IMR-90 (cell line): Measurements from ENCODE around the gene ABCD1. TPM values are rescaled to one million over a fixed set of nuclear protein-coding genes. Genes with fewer than 3 reads are reported as not detected.
A peak's percentile ranks its signal among the peaks of the same experiment; 100 is the strongest.

Experiments used
- ATAC-seq: fragments of 200-7000 bp; cut with Tn5 transposase; 2 replicates; pipeline ENCODE4 v1.9.1; 2020; ENCODE audit warnings: low read depth, mild to moderate bottlenecking, moderate library complexity
- BruUV-seq: library from RNA; stranded (reverse); fragments of 400-500 nt; replicated peaks from 2 replicates; lab custom pipeline; 2021; lab: Mats Ljungman, UMichigan
- CTCF ChIA-PET: fragments of 300-600 bp; formaldehyde crosslinking; extraction: SDS; loops from one replicate; lab custom pipeline; 2021; ENCODE audit warnings: antibody characterized with exemption; lab: Yijun Ruan, JAX
- POLR2A ChIA-PET: fragments of 300-600 bp; sonication (Branson Sonifier 250); formaldehyde crosslinking; loops from one replicate; lab custom pipeline; 2022; ENCODE audit warnings: antibody characterized with exemption; ENCODE audit not compliant: unreplicated experiment; lab: Charles Lee
- DNase-seq: peaks from one replicate; pipeline ENCODE4 v3.0.0; 2013
- H2AFZ ChIP-seq: replicated peaks from 2 replicates; pipeline ENCODE3; 2013; ENCODE audit warnings: low read length, mild to moderate bottlenecking; ENCODE audit not compliant: poor library complexity
- H2AK5ac ChIP-seq: 2 replicates; pipeline ENCODE4 v1.6.1; 2013; ENCODE audit warnings: low read depth, low read length, inconsistent platforms
- H2AK9ac ChIP-seq: replicated peaks from 2 replicates; pipeline ENCODE3; 2013; ENCODE audit warnings: mild to moderate bottlenecking, low read depth, low read length, moderate library complexity; ENCODE audit not compliant: poor library complexity
- H2BK120ac ChIP-seq: 2 replicates; pipeline ENCODE4 v1.6.1; 2013; ENCODE audit warnings: low read depth, low read length, inconsistent platforms
- H2BK15ac ChIP-seq: 3 replicates; pipeline ENCODE4 v1.6.1; 2013; ENCODE audit warnings: low read depth, low read length, inconsistent platforms
- H2BK20ac ChIP-seq: 2 replicates; pipeline ENCODE4 v1.6.1; 2013; ENCODE audit warnings: low read depth, mild to moderate bottlenecking, inconsistent platforms, low read length, moderate library complexity
- H2BK5ac ChIP-seq: 2 replicates; pipeline ENCODE4 v1.6.1; 2013; ENCODE audit warnings: mild to moderate bottlenecking, low read depth, low read length, inconsistent platforms; ENCODE audit not compliant: poor library complexity, severe bottlenecking
- H3K14ac ChIP-seq: replicated peaks from 2 replicates; pipeline ENCODE4 v1.6.1; 2013; ENCODE audit warnings: low read depth, low read length, inconsistent platforms
- H3K18ac ChIP-seq: 2 replicates; pipeline ENCODE4 v1.6.1; 2013; ENCODE audit warnings: low read depth, low read length, control low read depth
- H3K23ac ChIP-seq: 2 replicates; pipeline ENCODE4 v1.6.1; 2013; ENCODE audit warnings: low read depth, low read length, inconsistent platforms
- H3K27ac ChIP-seq: 2 replicates; pipeline ENCODE4 v1.5.1; 2013; ENCODE audit warnings: mild to moderate bottlenecking, control low read depth, low read length; ENCODE audit not compliant: insufficient read depth
- H3K27me3 ChIP-seq: 2 replicates; pipeline ENCODE4 v1.6.1; 2013; ENCODE audit warnings: low read length; ENCODE audit not compliant: control insufficient read depth, insufficient read depth
- H3K36me3 ChIP-seq: 2 replicates; pipeline ENCODE4 v1.6.1; 2013; ENCODE audit warnings: low read length, mixed read lengths; ENCODE audit not compliant: control insufficient read depth, insufficient read depth
- H3K4ac ChIP-seq: 2 replicates; pipeline ENCODE4 v1.6.1; 2013; ENCODE audit warnings: low read depth, low read length, inconsistent platforms
- H3K4me1 ChIP-seq: 2 replicates; pipeline ENCODE4 v1.6.1; 2013; ENCODE audit warnings: low read length, mixed read lengths; ENCODE audit not compliant: control insufficient read depth, insufficient read depth
- H3K4me2 ChIP-seq: 2 replicates; pipeline ENCODE4 v1.6.1; 2013; ENCODE audit warnings: low read depth, mild to moderate bottlenecking, control low read depth, low read length, moderate library complexity
- H3K4me3 ChIP-seq: 2 replicates; pipeline ENCODE4 v1.5.1; 2013; ENCODE audit warnings: low read depth, mild to moderate bottlenecking, control low read depth, low read length, moderate library complexity; ENCODE audit not compliant: insufficient read depth
- H3K56ac ChIP-seq: 2 replicates; pipeline ENCODE4 v1.6.1; 2013; ENCODE audit warnings: low read length, inconsistent platforms; ENCODE audit not compliant: insufficient read depth; ENCODE audit errors: extremely low read depth
- H3K79me1 ChIP-seq, 2 experiments: 2 replicates each; pipeline ENCODE4 v1.6.1; 2013; ENCODE audit warnings: low read length in 2 of 2, inconsistent platforms in 1 of 2, low read depth in 1 of 2
- H3K9ac ChIP-seq: 2 replicates; pipeline ENCODE4 v1.6.1; 2013; ENCODE audit warnings: low read depth, low read length, control low read depth
- H3K9me1 ChIP-seq: 2 replicates; pipeline ENCODE4 v1.6.1; 2013; ENCODE audit warnings: low read length, inconsistent platforms; ENCODE audit not compliant: insufficient read depth
- H3K9me3 ChIP-seq: 2 replicates; pipeline ENCODE4 v1.6.1; 2013; ENCODE audit warnings: low read length; ENCODE audit not compliant: control insufficient read depth, insufficient read depth
- H4K20me1 ChIP-seq: 2 replicates; pipeline ENCODE4 v1.6.1; 2013; ENCODE audit warnings: low read length, inconsistent platforms; ENCODE audit not compliant: insufficient read depth
- H4K5ac ChIP-seq: 2 replicates; pipeline ENCODE4 v1.6.1; 2013; ENCODE audit warnings: mild to moderate bottlenecking, low read depth, low read length, control low read depth
- H4K8ac ChIP-seq, 2 experiments: 2 replicates each; pipeline ENCODE4 v1.6.1; 2013; ENCODE audit warnings: low read depth in 2 of 2, low read length in 2 of 2, control low read depth in 1 of 2, inconsistent platforms in 1 of 2
- H4K91ac ChIP-seq: 2 replicates; pipeline ENCODE4 v1.6.1; 2013; ENCODE audit warnings: low read depth, low read length, inconsistent platforms; ENCODE audit not compliant: insufficient read depth
- CEBPB ChIP-seq: IDR thresholded peaks from 2 replicates; pipeline ENCODE4 v1.6.1; 2012; ENCODE audit warnings: low read depth, low read length, improper control_type of control experiment
- CHD1 ChIP-seq: IDR thresholded peaks from 2 replicates; pipeline ENCODE4 v1.6.1; 2012; ENCODE audit warnings: low read depth, low read length, improper control_type of control experiment
- ELK1 ChIP-seq: fragments of 150-350 bp; IDR thresholded peaks from 2 replicates; pipeline ENCODE4 v1.6.1; 2016; ENCODE audit warnings: low read depth, mild to moderate bottlenecking, low read length, moderate library complexity, borderline replicate concordance
- FOS ChIP-seq: fragments of 150-350 bp; IDR thresholded peaks from 2 replicates; pipeline ENCODE4 v1.6.1; 2016; ENCODE audit warnings: low read depth, low read length
- MAZ ChIP-seq: IDR thresholded peaks from 2 replicates; pipeline ENCODE4 v1.6.1; 2012; ENCODE audit warnings: low read depth, mild to moderate bottlenecking, low read length, improper control_type of control experiment, moderate library complexity, borderline replicate concordance
- MXI1 ChIP-seq: IDR thresholded peaks from 2 replicates; pipeline ENCODE4 v1.6.1; 2012; ENCODE audit warnings: low read depth, mild to moderate bottlenecking, low read length, moderate library complexity, borderline replicate concordance
- NFE2L2 ChIP-seq: fragments of 150-350 bp; IDR thresholded peaks from 2 replicates; pipeline ENCODE4 v1.6.1; 2016; ENCODE audit warnings: low read depth, mild to moderate bottlenecking, low read length
- POLR2A ChIP-seq: IDR thresholded peaks from 2 replicates; pipeline ENCODE4 v1.6.1; 2012; ENCODE audit warnings: mild to moderate bottlenecking, low read depth, low read length
- RCOR1 ChIP-seq: IDR thresholded peaks from 2 replicates; pipeline ENCODE4 v1.6.1; 2012; ENCODE audit warnings: mild to moderate bottlenecking, low read length, improper control_type of control experiment; ENCODE audit not compliant: insufficient replicate concordance
- RFX5 ChIP-seq: IDR thresholded peaks from 2 replicates; pipeline ENCODE4 v1.8.0; 2012; ENCODE audit warnings: low read depth, mild to moderate bottlenecking, low read length, moderate library complexity
- SMC3 ChIP-seq: fragments of 150-350 bp; IDR thresholded peaks from 2 replicates; pipeline ENCODE4 v1.6.1; 2016; ENCODE audit warnings: low read depth, mild to moderate bottlenecking, antibody characterized with exemption, low read length, moderate library complexity
- WGBS, 2 experiments: methylation state at CpG; one replicate each; pipeline versions ENCODE4 v1.1.5 to v1.1.7; 2013; ENCODE audit warnings: missing lambda C conversion rate in 2 of 2; ENCODE audit not compliant: insufficient read length in 1 of 2; ENCODE audit errors: extremely low coverage in 2 of 2; 5-methylcytosine and 5-hydroxymethylcytosine counted together
- dilution Hi-C: fragments of 300-500 bp; cut with HindIII; formaldehyde crosslinking; loops from one replicate; pipeline ENCODE4 v1.14.3; 2018; ENCODE audit warnings: low sequenced_read_pairs; ENCODE audit not compliant: unreplicated experiment
- in situ Hi-C: fragments of 300-500 bp; cut with MboI; formaldehyde crosslinking; loops from 3 replicates; pipeline ENCODE4 v1.14.3; 2019; ENCODE audit warnings: low sequenced_read_pairs, inconsistent platforms, mixed read lengths
- intact Hi-C: fragments of 100-400 bp; cut with micrococcal nuclease; formaldehyde crosslinking; loops from 2 replicates; pipeline ENCODE4 v1.10.0; 2022
- polyA plus RNA-seq, 3 experiments: library from polyadenylated mRNA; depleted of rRNA; stranded (reverse); fragments of >200 nt; gene quantifications; 2 replicates each; pipeline ENCODE4 v1.2.3, GENCODE V29; 2012; ENCODE audit warnings: low replicate concordance in 1 of 3
- total RNA-seq: library from RNA; depleted of rRNA; stranded (reverse); fragments of >200 nt; gene quantifications from 2 replicates; pipeline ENCODE4 v1.2.3, GENCODE V29; 2012
- TF ChIP-seq, protein P1 (sequence below): fragments of 150-350 bp; IDR thresholded peaks from 2 replicates; pipeline ENCODE4 v1.6.1; 2017; ENCODE audit warnings: mild to moderate bottlenecking, antibody characterized with exemption, low read length, low read depth

Gene ABCD1
- total and polyA plus RNA-seq, 2 of the 4 experiments (the other 2 are of a cell fraction), result 4.3 to 7.0 TPM

GRCh38 chrX:153773741-153774575, 49.3 kb downstream of the ABCD1 start:
- ATAC-seq (no peak), DNase-seq (no peak)
- H2AK5ac ChIP-seq, result no peak overlapping the region
- H3K9me1 ChIP-seq, result no peaks in the 10 kb centered on the region
- TF ChIP-seq RCOR1 (no peak), SMC3 (no peak), POLR2A (no peak), RFX5 (no peak), MAZ (no peak), CHD1 (no peak), NFE2L2 (no peak), FOS (no peak), CEBPB (no peak), ELK1 (no peak), MXI1 (no peak)
- TF ChIP-seq, protein P1, sequence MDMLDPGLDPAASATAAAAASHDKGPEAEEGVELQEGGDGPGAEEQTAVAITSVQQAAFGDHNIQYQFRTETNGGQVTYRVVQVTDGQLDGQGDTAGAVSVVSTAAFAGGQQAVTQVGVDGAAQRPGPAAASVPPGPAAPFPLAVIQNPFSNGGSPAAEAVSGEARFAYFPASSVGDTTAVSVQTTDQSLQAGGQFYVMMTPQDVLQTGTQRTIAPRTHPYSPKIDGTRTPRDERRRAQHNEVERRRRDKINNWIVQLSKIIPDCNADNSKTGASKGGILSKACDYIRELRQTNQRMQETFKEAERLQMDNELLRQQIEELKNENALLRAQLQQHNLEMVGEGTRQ, result no peak
- no peak overlapping the region for H3K27ac ChIP-seq
- H3K4me3 ChIP-seq, result no peak overlapping the region
- H3K23ac ChIP-seq, result no peak overlapping the region
- no peaks in the 10 kb centered on the region for H3K79me1 ChIP-seq
- no peak overlapping the region for H4K8ac ChIP-seq
- H2AK9ac ChIP-seq, result no peak overlapping the region
- no peak overlapping the region for H4K5ac ChIP-seq
- dilution Hi-C loops, result no loop called here
- no peaks in the 10 kb centered on the region for H3K4me1 ChIP-seq
- peaks cover 4% of the 10 kb centered on the region; the same call in 1 of the 2 replicates for H3K36me3 ChIP-seq
- no peak overlapping the region for H2BK5ac ChIP-seq
- WGBS, 2 experiments, result 99% methylated on average over 24 of the region's 48 CpGs; no CpG with 5 or more reads in 1 of the 2 experiments
- H3K56ac ChIP-seq, result no peak overlapping the region
- no peaks in the 10 kb centered on the region; the same call in 1 of the 2 replicates for H3K9me3 ChIP-seq
- H2BK15ac ChIP-seq, result no peak overlapping the region
- H3K27me3 ChIP-seq, result no peaks in the 10 kb centered on the region
- H3K14ac ChIP-seq, result no peak overlapping the region
- ChIA-PET POLR2A (no interaction called here), CTCF (no interaction called here)
- no peak overlapping the region for H3K18ac ChIP-seq
- H4K20me1 ChIP-seq, result no peaks in the 10 kb centered on the region
- H4K91ac ChIP-seq, result no peak overlapping the region
- H3K9ac ChIP-seq, result no peak overlapping the region
- H2AFZ ChIP-seq, result no peak overlapping the region
- intact Hi-C loops, result no loop called here
- H3K4me2 ChIP-seq, result no peak overlapping the region
- H2BK20ac ChIP-seq, result no peak overlapping the region
- BruUV-seq, result TSS peak; percentile 38
- H3K4ac ChIP-seq, result no peak overlapping the region
- in situ Hi-C loops, result no loop called here
- H2BK120ac ChIP-seq, result no peak overlapping the region
